GM12892 (cell line): ENCODE results near the gene RNF144A.

Source experiments
- POLR2A ChIP-seq: IDR thresholded peaks from 2 replicates; pipeline ENCODE4 v1.6.1; 2011; ENCODE audit warnings: low read depth, low read length, control low read depth
- POLR2AphosphoS5 ChIP-seq: IDR thresholded peaks from 2 replicates; pipeline ENCODE4 v1.6.1; 2011; ENCODE audit warnings: low read depth, low read length, control low read depth
- TAF1 ChIP-seq: IDR thresholded peaks from 2 replicates; pipeline ENCODE4 v1.6.1; 2011; ENCODE audit warnings: low read depth, mild to moderate bottlenecking, control low read depth, low read length, borderline replicate concordance

DNA sequence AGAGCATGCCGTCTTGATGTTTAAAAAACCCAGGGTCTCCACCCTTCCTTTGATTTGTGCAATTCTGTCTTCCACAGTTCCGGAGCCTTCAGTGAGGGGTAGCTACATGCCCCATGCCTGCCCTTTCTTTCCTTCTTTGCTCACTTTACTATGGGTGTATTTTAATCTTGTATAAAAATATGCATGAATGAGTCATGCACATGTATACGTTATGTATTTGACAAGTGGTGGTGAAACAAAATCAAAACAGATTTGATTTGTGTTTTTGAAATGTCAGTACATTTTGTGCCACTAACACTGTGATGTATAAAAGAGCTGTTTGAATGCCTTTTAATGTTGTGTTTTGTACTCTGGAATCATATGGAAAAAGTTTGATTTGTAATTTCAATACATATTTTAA is 126.5 kb downstream of the RNF144A start:
- TF ChIP-seq POLR2A (no peak), POLR2AphosphoS5 (no peak), TAF1 (no peak)
